ENCODE measurements around the gene ELAC2.

Gene ELAC2

GRCh38 chr17:13003927-13004326, 13.9 kb downstream of the ELAC2 start:
- no peak overlapping the region for H3K27ac Mint-ChIP-seq
- peaks cover 44% of the 10 kb centered on the region for H3K36me3 Mint-ChIP-seq (ENCODE audit: low read depth)
- H3K9me3 Mint-ChIP-seq: no peaks in the 10 kb centered on the region
- peaks cover 2% of the 10 kb centered on the region for H3K4me1 Mint-ChIP-seq (ENCODE audit: low read depth)
- no peak for DNase-seq
- no peaks in the 10 kb centered on the region for H3K27me3 Mint-ChIP-seq
- H3K4me3 Mint-ChIP-seq: no peak overlapping the region

DNA sequence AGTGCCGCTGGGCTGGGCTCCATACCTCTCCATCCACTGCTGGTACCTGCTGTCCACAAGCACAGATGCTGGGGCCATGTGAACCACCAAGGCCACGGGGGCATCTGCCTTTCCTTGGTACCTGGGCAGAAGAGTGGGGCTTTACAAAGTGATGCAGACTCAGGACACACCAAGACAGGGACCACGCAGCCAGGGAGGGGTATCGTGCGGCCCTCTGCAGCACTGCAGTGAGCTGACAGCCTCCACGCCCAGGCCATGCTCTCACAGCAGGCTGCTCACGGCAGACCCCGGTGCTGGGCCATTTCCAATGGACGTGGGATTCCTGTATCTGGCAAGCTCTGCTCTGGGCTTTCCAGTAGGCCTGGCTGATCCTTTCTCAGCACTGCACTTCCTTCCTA, 14.4 kb downstream of the ELAC2 start:
- Mint-ChIP-seq H3K4me1 (ENCODE audit: low read depth) (peaks cover 2% of the 10 kb centered on the region), H3K36me3 (ENCODE audit: low read depth) (peaks cover 45% of the 10 kb centered on the region), H3K9me3 (no peaks in the 10 kb centered on the region), H3K4me3 (no peak overlapping the region), H3K27ac (no peak overlapping the region), H3K27me3 (no peaks in the 10 kb centered on the region)
- DNase-seq: no peak

- Mint-ChIP-seq H3K27ac (no peak overlapping the region), H3K4me1 (ENCODE audit: low read depth) (peaks cover 2% of the 10 kb centered on the region), H3K4me3 (no peak overlapping the region), H3K36me3 (ENCODE audit: low read depth) (peaks cover 45% of the 10 kb centered on the region), H3K27me3 (no peaks in the 10 kb centered on the region), H3K9me3 (no peaks in the 10 kb centered on the region)
- DNase-seq: peak; percentile 58
These were observed 14.9 kb downstream of the ELAC2 start for GRCh38 chr17:13002761-13003453.

GRCh38 chr17:13001991-13002615, 15.7 kb downstream of the ELAC2 start:
- Mint-ChIP-seq H3K36me3 (ENCODE audit: low read depth) (peaks cover 47% of the 10 kb centered on the region), H3K4me1 (ENCODE audit: low read depth) (peaks cover 2% of the 10 kb centered on the region), H3K9me3 (no peaks in the 10 kb centered on the region), H3K4me3 (no peak overlapping the region), H3K27me3 (no peaks in the 10 kb centered on the region), H3K27ac (no peak overlapping the region)
- DNase-seq: no peak

GRCh38 chr17:13000561-13000960, 17.3 kb downstream of the ELAC2 start:
- no peaks in the 10 kb centered on the region for H3K9me3 Mint-ChIP-seq
- H3K27me3 Mint-ChIP-seq: no peaks in the 10 kb centered on the region
- peaks cover 57% of the 10 kb centered on the region for H3K36me3 Mint-ChIP-seq (ENCODE audit: low read depth)
- peaks cover 2% of the 10 kb centered on the region for H3K4me1 Mint-ChIP-seq (ENCODE audit: low read depth)
- no peak overlapping the region for H3K4me3 Mint-ChIP-seq
- no peak for DNase-seq
- no peak overlapping the region for H3K27ac Mint-ChIP-seq

DNA sequence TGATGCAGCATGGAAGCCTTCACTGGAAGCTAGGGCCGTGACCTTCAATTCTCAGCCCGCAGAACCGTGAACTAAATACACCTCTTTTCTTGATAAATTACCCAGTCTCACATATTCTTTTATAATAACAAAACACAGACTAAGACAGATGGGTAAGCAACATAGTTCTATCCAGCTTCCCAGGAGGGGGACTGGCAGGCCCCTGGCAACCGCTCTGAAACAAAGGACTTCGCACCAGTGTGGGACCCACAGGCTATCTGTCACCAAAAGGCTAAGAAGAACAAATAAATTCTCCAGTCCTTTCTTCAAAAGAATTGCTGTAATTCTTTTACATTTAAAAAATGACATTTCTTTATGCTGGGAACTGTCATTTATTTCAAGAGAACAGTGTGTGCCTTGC, 19.0 kb downstream of the ELAC2 start:
- H3K4me1 Mint-ChIP-seq (ENCODE audit: low read depth): peaks cover 2% of the 10 kb centered on the region
- no peak for DNase-seq
- H3K27ac Mint-ChIP-seq: no peak overlapping the region
- peaks cover 74% of the 10 kb centered on the region for H3K36me3 Mint-ChIP-seq (ENCODE audit: low read depth)
- no peaks in the 10 kb centered on the region for H3K9me3 Mint-ChIP-seq
- no peak overlapping the region for H3K4me3 Mint-ChIP-seq
- H3K27me3 Mint-ChIP-seq: no peaks in the 10 kb centered on the region

GRCh38 chr17:12998461-12998860, 19.4 kb downstream of the ELAC2 start:
- DNase-seq: no peak
- Mint-ChIP-seq H3K4me3 (no peak overlapping the region), H3K9me3 (no peaks in the 10 kb centered on the region), H3K27me3 (no peaks in the 10 kb centered on the region), H3K27ac (no peak overlapping the region), H3K36me3 (ENCODE audit: low read depth) (peaks cover 78% of the 10 kb centered on the region), H3K4me1 (ENCODE audit: low read depth) (no peaks in the 10 kb centered on the region)

GRCh38 chr17:12996941-12997340, 20.9 kb downstream of the ELAC2 start:
- no peak for DNase-seq
- no peak overlapping the region for H3K4me3 Mint-ChIP-seq
- H3K9me3 Mint-ChIP-seq: no peaks in the 10 kb centered on the region
- no peaks in the 10 kb centered on the region for H3K27me3 Mint-ChIP-seq
- H3K27ac Mint-ChIP-seq: no peak overlapping the region
- H3K4me1 Mint-ChIP-seq (ENCODE audit: low read depth): no peaks in the 10 kb centered on the region
- peaks cover 93% of the 10 kb centered on the region for H3K36me3 Mint-ChIP-seq (ENCODE audit: low read depth)

- H3K9me3 Mint-ChIP-seq: no peaks in the 10 kb centered on the region
- H3K4me1 Mint-ChIP-seq (ENCODE audit: low read depth): no peaks in the 10 kb centered on the region
- no peak for DNase-seq
- no peaks in the 10 kb centered on the region for H3K27me3 Mint-ChIP-seq
- peaks cover 99% of the 10 kb centered on the region for H3K36me3 Mint-ChIP-seq (ENCODE audit: low read depth)
- H3K27ac Mint-ChIP-seq: no peak overlapping the region
- H3K4me3 Mint-ChIP-seq: no peak overlapping the region
These were observed 21.5 kb downstream of the ELAC2 start for GRCh38 chr17:12996357-12996756.

- Mint-ChIP-seq H3K27me3 (no peaks in the 10 kb centered on the region), H3K27ac (no peak overlapping the region), H3K36me3 (ENCODE audit: low read depth) (peaks cover 100% of the 10 kb centered on the region), H3K4me1 (ENCODE audit: low read depth) (no peaks in the 10 kb centered on the region), H3K9me3 (no peaks in the 10 kb centered on the region), H3K4me3 (no peak overlapping the region)
- DNase-seq: no peak
These were observed 21.9 kb downstream of the ELAC2 start for GRCh38 chr17:12995896-12996295.

DNA sequence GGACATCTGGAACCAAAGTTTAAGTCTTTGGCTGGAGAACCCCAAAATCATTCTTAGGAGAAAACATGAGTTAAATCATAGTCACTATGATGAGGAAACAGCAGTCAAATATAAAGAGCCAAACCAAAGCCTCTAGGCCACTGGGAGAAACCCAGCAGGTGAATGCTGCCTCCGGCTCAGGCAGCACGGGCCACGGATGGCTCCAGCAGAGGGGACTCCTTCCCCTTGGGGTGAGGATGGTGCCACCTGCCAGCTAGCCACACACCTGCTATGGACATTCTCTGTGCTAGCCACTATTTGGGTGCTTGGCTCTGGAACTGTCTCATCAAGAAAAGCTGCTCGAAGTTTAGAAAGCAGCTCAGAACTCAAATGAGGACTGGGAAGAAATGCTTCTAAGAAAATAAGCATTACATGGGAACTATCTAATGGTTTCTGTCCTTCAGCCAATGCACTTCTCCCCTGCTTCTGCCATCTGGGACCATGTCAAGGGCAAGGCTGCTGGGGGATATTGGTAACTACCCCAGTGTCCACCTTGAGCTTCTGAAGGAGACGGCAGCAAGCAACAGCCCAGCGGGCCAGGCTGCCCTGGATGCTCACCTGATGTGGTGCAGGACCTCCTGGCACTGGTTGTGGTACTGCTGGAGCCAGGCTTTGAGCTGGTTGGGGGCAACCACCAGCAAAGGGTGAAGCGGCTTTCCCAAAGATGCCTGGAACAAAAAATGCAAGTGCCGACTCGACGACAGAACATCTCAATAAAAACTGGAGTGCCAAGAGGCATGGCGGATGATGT, 22.5 kb downstream of the ELAC2 start:
- Mint-ChIP-seq H3K27ac (peak overlapping the region; percentile 17), H3K9me3 (no peaks in the 10 kb centered on the region), H3K4me3 (no peak overlapping the region), H3K27me3 (no peaks in the 10 kb centered on the region), H3K4me1 (ENCODE audit: low read depth) (no peaks in the 10 kb centered on the region), H3K36me3 (ENCODE audit: low read depth) (peaks cover 100% of the 10 kb centered on the region)
- DNase-seq: no peak

DNA sequence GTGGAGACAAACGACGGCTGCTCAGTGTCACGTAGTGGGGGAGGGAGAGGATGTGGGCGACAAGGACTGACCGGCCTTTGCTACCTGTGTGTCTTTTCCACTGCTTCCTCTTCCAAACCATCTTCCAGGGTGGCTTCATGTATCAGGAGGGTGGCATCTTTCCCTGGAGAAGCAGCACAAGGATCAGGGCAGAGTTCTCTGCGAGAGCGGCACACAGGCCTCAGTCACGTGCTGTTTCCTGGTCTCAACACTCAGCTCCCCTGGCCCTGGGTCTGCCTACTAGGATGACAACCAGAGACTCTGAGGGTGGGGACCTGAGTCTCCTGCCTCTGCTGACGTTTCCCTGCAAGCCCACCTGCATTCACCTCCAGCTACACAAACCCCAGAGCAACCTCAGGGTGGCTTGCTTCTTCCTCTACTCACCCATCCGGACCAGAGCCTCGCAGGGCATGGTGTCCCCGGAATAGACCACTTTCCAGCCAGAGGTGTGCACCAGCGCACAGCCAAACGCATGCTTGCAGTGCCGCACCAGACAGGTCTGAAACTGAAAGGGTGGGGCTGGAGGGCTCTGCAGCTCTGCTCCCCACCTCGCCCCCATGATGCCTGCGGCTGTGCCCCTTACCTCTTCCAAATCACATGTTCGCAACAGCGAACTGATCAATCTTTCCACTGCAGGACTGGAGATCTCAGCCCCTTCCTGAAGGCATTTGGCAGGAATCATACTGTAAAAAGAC, 23.3 kb downstream of the ELAC2 start:
- Mint-ChIP-seq H3K36me3 (ENCODE audit: low read depth) (peaks cover 100% of the 10 kb centered on the region), H3K27ac (peak overlapping the region; percentile 17), H3K4me3 (no peak overlapping the region), H3K9me3 (no peaks in the 10 kb centered on the region), H3K4me1 (ENCODE audit: low read depth) (no peaks in the 10 kb centered on the region), H3K27me3 (no peaks in the 10 kb centered on the region)
- no peak for DNase-seq

DNA sequence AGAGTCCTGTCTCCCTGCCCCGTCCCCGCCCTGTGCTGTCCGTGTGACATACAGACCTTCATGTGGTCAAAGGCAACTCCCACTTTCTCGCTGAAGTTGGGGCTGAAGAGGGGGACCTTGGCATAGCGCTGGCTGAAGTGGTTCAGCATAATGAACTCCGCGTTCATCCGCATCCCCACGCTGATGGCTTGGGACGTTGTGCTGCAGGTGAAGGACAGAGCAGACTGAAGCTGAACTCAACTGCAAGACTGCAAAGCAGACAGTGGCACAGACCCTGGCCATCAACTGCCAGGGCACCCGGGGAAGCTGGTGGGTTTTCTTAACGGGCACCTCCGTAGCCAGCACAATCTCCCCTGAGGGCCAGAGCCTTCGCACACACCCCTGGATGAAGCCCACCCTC, 24.2 kb downstream of the ELAC2 start:
- no peaks in the 10 kb centered on the region for H3K9me3 Mint-ChIP-seq
- H3K27ac Mint-ChIP-seq: no peak overlapping the region
- H3K4me1 Mint-ChIP-seq (ENCODE audit: low read depth): no peaks in the 10 kb centered on the region
- no peak overlapping the region for H3K4me3 Mint-ChIP-seq
- H3K36me3 Mint-ChIP-seq (ENCODE audit: low read depth): peaks cover 96% of the 10 kb centered on the region
- H3K27me3 Mint-ChIP-seq: no peaks in the 10 kb centered on the region
- no peak for DNase-seq

GRCh38 chr17:12992676-12993075, 25.2 kb downstream of the ELAC2 start:
- Mint-ChIP-seq H3K9me3 (no peaks in the 10 kb centered on the region), H3K4me1 (ENCODE audit: low read depth) (no peaks in the 10 kb centered on the region), H3K27ac (no peak overlapping the region), H3K36me3 (ENCODE audit: low read depth) (peaks cover 90% of the 10 kb centered on the region), H3K27me3 (no peaks in the 10 kb centered on the region), H3K4me3 (no peak overlapping the region)
- no peak for DNase-seq

Data from activated T-cell treated with anti-CD3 and anti-CD28 coated beads, Interleukin-2, amount 50 U/mL, for 24 hours (primary cell).